HFF-Myc (cell line): ENCODE measurements around the gene PAFAH2.
"Not testable (repeated sequence)": the region's sequence is repeated elsewhere in the genome, so short reads cannot be mapped to it uniquely, and the experiment has no call there.

ENCODE experiments used
- DNase-seq: peaks from one replicate; pipeline ENCODE4 v3.0.0-alpha.2; 2011; ENCODE audit warnings: low read depth; ENCODE audit errors: extremely low read depth
- H3K4me3 ChIP-seq: replicated peaks from 2 replicates; pipeline ENCODE4 v1.5.1; 2011; ENCODE audit warnings: low read depth, mild to moderate bottlenecking, control low read depth, low read length
- TF ChIP-seq, protein P1 (sequence below): IDR thresholded peaks from 2 replicates; pipeline ENCODE4 v1.5.1; 2012; ENCODE audit warnings: mild to moderate bottlenecking, low read depth, low read length, control low read depth; ENCODE audit errors: missing control alignments

The PAFAH2 gene

DNA sequence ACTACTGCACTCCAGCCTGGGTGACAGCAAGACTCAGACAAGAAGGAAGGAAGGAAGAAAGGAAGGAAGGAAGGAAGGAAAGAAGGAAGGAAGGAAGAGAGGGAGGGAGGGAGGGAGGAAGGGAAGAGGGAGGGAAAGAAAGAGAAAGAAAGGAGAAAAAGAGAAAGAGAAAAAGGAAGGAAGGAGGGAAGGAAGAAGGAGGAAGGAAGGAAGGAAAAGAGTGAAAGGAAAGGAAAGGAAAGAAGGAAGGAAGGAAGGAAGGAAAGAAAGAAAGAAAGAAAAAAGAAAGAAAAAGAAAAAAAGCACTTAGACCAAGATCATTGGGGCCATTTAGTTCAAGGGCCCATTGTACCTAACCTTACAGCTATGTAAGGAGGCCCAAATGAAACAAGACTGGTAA is 42.3 kb downstream of the PAFAH2 start:
- no peak overlapping the region for H3K4me3 ChIP-seq
- TF ChIP-seq, protein P1, sequence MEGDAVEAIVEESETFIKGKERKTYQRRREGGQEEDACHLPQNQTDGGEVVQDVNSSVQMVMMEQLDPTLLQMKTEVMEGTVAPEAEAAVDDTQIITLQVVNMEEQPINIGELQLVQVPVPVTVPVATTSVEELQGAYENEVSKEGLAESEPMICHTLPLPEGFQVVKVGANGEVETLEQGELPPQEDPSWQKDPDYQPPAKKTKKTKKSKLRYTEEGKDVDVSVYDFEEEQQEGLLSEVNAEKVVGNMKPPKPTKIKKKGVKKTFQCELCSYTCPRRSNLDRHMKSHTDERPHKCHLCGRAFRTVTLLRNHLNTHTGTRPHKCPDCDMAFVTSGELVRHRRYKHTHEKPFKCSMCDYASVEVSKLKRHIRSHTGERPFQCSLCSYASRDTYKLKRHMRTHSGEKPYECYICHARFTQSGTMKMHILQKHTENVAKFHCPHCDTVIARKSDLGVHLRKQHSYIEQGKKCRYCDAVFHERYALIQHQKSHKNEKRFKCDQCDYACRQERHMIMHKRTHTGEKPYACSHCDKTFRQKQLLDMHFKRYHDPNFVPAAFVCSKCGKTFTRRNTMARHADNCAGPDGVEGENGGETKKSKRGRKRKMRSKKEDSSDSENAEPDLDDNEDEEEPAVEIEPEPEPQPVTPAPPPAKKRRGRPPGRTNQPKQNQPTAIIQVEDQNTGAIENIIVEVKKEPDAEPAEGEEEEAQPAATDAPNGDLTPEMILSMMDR = no peak
- DNase-seq = no peak

DNA sequence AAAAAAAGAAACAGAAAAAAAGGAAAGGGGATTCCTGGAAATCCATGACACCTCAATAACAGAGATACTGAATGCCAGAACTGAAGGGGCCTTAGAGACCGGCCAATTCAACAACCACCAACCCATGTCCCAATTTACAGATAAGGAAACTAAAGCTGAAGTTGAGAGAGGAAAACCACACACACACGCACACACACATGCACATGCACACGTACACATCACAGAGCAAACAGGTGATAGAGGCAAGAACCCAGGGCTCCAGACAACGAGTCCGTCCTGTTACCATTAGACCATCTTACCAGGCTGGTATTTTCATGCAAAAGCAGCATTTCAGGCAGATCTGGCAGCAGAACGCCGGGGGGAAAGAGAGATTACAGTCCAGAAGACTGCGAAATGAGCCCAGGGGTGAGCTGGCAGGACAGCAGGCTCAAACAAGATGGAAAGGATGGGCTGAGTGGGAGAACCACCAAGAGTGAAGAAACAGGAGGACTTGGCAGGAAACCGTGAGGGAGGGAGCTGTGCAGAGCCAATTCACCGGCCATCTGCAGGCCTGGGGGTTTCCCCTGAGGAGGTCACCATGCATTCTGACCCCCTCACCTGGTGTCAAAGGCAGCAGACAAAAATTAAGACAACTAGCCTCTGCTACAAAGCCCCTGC is 43.5 kb downstream of the PAFAH2 start:
- TF ChIP-seq, protein P1 = no peak
- no peak for DNase-seq
- no peak overlapping the region for H3K4me3 ChIP-seq

DNA sequence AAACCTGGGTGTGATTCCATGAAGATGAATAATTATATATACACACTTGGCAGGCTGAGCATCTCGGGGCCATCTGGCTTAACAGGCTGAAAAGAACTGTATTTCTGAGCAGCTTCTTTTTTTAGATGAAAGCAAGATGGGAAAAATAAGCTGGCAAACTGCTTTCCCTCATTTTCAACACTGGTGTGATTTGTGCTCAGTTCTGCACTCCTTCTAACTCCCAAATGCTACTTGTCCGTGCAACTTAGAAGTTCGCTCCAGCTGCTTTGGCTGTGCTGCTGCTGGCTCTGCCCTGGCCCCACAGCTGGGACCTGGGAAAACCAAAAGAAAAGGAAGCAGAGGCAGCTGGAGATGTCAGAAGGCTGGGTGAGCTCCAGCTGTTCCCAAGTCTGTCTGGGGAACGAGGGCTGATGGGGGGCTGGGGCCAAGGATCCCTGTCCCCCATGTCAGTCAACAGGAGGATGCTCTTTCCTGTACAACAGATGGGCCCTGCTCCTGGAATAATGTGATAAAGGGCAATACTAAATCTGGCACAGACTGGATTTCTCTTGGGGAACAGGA is 44.9 kb downstream of the PAFAH2 start:
- DNase-seq = no peak
- no peak overlapping the region for H3K4me3 ChIP-seq
- TF ChIP-seq, protein P1 = no peak

DNA sequence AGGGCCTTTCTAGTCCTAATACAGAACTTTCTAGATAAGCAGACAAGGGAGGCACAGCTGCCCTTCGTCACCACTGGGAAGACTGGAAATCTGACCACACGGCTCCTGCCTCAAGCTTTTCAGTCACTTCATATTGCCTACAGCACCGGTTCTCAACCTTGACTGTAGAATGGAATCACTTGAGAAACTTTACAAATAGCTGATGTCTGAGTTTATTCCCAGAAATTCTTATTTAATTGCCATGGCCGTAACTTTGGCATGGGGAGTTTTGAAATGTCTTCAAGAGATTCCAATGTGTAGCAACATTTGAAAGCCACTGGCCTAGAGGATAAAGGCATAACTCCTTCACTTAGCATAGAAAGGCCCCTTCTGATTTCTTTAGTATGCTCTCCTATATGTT is 49.2 kb downstream of the PAFAH2 start:
- H3K4me3 ChIP-seq = no peak overlapping the region
- TF ChIP-seq, protein P1 = no peak
- DNase-seq = no peak

DNA sequence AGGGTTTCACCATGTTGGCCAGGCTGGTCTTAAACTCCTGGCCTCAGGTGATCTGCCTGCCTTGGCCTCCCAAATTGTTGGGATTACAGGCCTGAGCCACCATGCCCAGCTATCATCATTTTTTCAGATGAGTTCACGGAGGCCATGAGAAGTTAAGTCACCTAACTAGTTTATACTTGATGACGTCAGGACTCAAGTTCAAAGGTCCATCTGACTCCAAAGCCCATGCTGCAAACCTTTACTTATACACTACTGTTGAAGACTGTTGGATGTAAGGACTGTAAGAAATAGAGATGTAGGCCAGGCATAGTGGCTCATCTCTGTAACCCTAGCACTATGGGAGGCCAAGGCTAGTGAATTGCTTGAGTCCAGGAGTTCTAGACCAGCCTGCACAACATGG is 50.8 kb downstream of the PAFAH2 start:
- no peak overlapping the region for H3K4me3 ChIP-seq
- TF ChIP-seq, protein P1 = no peak
- DNase-seq = no peak

DNA sequence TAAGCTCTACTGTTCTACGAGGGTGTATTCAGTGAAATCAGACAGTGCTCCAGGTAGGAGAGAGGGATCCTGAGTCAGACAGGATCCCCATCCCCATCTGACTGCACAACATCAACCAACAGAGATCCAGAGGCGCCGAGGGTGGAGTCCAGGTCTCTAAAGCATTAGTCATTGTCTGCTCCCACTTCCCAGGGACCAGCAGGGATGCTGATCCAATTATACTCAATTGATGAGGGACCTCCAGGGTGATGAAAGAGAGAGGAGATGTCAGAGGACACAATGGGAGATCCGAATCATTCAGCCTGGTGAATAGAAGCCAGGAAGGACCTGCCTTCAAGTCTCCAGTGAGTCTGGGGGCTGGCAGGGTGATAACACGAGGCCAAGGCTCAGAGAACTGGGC is 52.1 kb downstream of the PAFAH2 start:
- H3K4me3 ChIP-seq = no peak overlapping the region
- no peak for DNase-seq
- TF ChIP-seq, protein P1 = no peak

DNA sequence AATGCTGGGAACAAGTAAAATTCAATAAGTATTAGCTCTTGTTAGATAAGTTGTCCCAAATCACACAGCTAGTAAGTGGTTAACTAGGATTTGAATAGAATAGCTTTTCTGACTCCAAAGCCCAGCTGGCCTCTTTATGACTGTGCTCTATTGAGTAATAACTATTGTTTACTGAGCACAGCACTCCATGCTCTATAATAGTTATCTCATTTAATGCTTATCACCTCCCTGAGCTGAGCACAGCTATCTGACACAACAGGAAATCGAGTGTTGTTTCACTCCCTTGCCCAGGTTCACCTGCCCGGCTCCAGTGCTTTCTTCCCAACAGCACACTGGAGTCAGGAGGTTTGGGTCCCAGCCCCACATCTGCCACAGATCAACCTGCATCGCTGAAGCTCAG is 52.9 kb downstream of the PAFAH2 start:
- DNase-seq = no peak
- TF ChIP-seq, protein P1 = no peak
- no peak overlapping the region for H3K4me3 ChIP-seq

DNA sequence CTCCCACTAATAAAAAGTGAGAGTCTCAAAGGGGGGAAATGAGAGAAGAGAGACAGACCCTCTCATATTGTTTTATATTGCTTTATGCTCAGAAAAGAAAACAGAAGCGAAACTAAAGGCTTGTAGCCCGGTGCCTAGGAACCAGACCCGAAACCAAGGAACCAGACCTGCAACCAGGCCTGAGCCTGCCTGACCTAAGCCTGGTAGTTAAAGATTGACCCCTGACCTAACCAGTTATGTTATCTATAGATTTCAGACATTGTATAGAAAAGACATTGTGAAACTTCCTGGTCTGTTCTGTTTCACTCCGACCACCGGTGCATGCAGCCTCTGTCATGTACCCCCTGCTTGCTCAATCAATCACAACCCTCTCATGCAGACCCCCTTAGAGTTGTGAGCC is 54.4 kb downstream of the PAFAH2 start:
- DNase-seq, H3K4me3 ChIP-seq: not testable (repeated sequence)
